ENCODE measurements around the gene TBC1D1. TPM values are rescaled to one million over a fixed set of nuclear protein-coding genes. Genes with fewer than 3 reads are reported as not detected.

Gene TBC1D1
- total RNA-seq, 4 donors from 2014 or later = 111 to 176 (median 142) TPM

GRCh38 chr4:38089961-38090360, 199.1 kb downstream of the TBC1D1 start:
- peaks cover 0 to 13% of the 10 kb centered on the region in 2 donors for H3K36me3 ChIP-seq

GRCh38 chr4:38090455-38091246, 199.8 kb downstream of the TBC1D1 start:
- Histone ChIP-seq H3K4me3 (no peak overlapping the region), H3K9me3 (no peaks in the 10 kb centered on the region), H3K27ac (no peak overlapping the region), H3K36me3 (peaks cover 0 to 14% of the 10 kb centered on the region in 2 donors), H3K27me3 (no peaks in the 10 kb centered on the region), H3K4me1 (peaks cover 18 to 24% of the 10 kb centered on the region in 2 donors)
- in situ Hi-C loops (cut with MboI; ENCODE audit: low sequenced_read_pairs in 4 of 4) = no loop called here
- intact Hi-C loops (cut with DNase I; ENCODE audit: low total_unique reads) = no loop called here
- ATAC-seq (no peak), DNase-seq (no peak)
- no peak for TF ChIP-seq POLR2A (IDR thresholded peaks at IDR 0.05)
- TF ChIP-seq CTCF (IDR thresholded peaks at IDR 0.05 in 4 of 5, conservative IDR thresholded peaks at IDR 0.05 in 1 of 5) = no peak

More at GRCh38 chr4:38089961-38090360, 199.1 kb downstream of the TBC1D1 start:
- no peak for TF ChIP-seq CTCF (IDR thresholded peaks at IDR 0.05 in 4 of 5, conservative IDR thresholded peaks at IDR 0.05 in 1 of 5)
- TF ChIP-seq POLR2A (IDR thresholded peaks at IDR 0.05) = no peak
- Histone ChIP-seq H3K9me3 (no peaks in the 10 kb centered on the region), H3K27me3 (no peaks in the 10 kb centered on the region), H3K4me3 (no peak overlapping the region), H3K4me1 (peaks cover 25 to 31% of the 10 kb centered on the region in 2 donors), H3K27ac (no peak overlapping the region)
- in situ Hi-C loops (cut with MboI; ENCODE audit: low sequenced_read_pairs in 4 of 4) = no loop called here
- intact Hi-C loops (cut with DNase I; ENCODE audit: low total_unique reads) = no loop called here
- DNase-seq (no peak), ATAC-seq (no peak)

- no peaks in the 10 kb centered on the region for H3K9me3 ChIP-seq
- in situ Hi-C loops (cut with MboI; ENCODE audit: low sequenced_read_pairs in 4 of 4) = no loop called here
- H3K27me3 ChIP-seq = no peaks in the 10 kb centered on the region
- peaks cover 0 to 23% of the 10 kb centered on the region in 2 donors for H3K36me3 ChIP-seq
- H3K27ac ChIP-seq = no peak overlapping the region
- intact Hi-C loops (cut with DNase I; ENCODE audit: low total_unique reads) = no loop called here
- no peak for DNase-seq
- TF ChIP-seq POLR2A (IDR thresholded peaks at IDR 0.05) = no peak
- TF ChIP-seq CTCF (IDR thresholded peaks at IDR 0.05 in 4 of 5, conservative IDR thresholded peaks at IDR 0.05 in 1 of 5) = no peak
- peaks cover 8 to 14% of the 10 kb centered on the region in 2 donors for H3K4me1 ChIP-seq
- no peak overlapping the region for H3K4me3 ChIP-seq
- ATAC-seq = no peak
These were observed 200.8 kb downstream of the TBC1D1 start for GRCh38 chr4:38091636-38092035.

GRCh38 chr4:38092701-38093100, 201.8 kb downstream of the TBC1D1 start:
- intact Hi-C loops (cut with DNase I; ENCODE audit: low total_unique reads) = no loop called here
- Histone ChIP-seq H3K27ac (no peak overlapping the region), H3K4me1 (peaks cover 8 to 13% of the 10 kb centered on the region in 2 donors), H3K36me3 (peaks cover 0 to 23% of the 10 kb centered on the region in 2 donors), H3K27me3 (no peaks in the 10 kb centered on the region), H3K4me3 (no peak overlapping the region), H3K9me3 (no peaks in the 10 kb centered on the region)
- TF ChIP-seq POLR2A (IDR thresholded peaks at IDR 0.05) (no peak), CTCF (IDR thresholded peaks at IDR 0.05 in 4 of 5, conservative IDR thresholded peaks at IDR 0.05 in 1 of 5) (no peak)
- in situ Hi-C loops (cut with MboI; ENCODE audit: low sequenced_read_pairs in 4 of 4) = no loop called here
- ATAC-seq (no peak), DNase-seq (no peak)
